Activated CD8-positive, alpha-beta memory T cell treated with anti-CD3 and anti-CD28 coated beads, Interleukin-2, amount 50 U/mL, for 24 hours (primary cell): ENCODE data around the gene GNG13.

Source experiments
- DNase-seq: peaks from one replicate; pipeline ENCODE4 v3.0.0-alpha.2; 2020; ENCODE audit errors: extremely low read depth

The GNG13 gene

DNA sequence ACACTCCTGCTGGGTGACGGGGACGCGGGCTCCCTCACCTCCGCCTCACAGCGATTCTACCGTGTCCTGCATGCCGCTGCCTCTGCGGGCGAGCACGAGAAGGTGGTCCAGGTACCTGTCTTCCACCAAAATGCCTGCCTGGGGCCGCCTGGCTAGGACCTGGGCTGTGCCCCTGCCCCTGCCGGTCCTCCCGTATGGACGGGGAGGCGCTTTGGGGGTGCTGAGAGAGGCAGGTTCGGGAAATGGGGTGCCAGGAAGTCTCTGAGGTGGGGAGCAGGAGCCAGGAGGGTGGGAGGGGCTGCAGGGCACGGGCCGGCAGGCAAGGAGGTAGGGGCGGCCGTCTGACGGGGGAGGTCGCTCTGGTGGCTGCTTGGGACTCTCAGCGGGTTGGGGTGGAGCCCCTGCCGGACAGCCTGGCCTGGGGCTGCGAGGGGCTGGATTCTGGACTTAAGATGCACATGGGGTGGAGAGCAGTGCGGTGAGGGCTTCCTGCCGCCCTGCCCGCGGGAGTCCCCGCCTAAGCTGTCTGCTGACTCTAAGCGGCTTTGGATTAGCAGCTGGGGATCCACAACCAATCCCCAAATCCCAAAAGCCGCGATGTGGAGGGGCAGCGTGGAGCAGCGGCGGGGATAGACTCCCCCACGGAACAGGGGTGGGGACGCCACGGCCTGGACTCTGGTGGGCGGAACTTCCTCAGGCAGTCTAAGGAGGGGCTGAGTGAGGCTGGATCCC, 6.3 kb downstream of the GNG13 start:
- no peak for DNase-seq

DNA sequence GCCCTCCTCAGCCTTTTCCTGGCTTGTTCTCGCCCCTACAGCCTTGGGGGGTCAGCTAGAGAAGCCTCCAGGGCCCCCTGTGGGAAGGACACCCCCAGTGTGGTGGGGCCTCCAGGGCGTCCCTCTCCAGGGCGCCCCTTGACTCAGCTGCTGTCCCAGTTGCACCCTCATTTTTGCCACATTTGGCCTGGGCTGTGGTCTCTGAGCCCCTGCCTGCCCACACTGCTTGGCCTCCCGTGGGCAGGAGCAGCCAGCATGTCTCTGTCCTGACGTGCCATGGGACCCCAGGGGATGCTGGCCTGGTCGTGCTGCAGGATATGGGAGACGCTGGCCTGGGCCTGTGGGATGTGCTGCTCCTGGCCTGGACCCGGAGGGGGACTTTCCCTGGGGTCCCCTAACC, 7.1 kb downstream of the GNG13 start:
- no peak for DNase-seq

DNA sequence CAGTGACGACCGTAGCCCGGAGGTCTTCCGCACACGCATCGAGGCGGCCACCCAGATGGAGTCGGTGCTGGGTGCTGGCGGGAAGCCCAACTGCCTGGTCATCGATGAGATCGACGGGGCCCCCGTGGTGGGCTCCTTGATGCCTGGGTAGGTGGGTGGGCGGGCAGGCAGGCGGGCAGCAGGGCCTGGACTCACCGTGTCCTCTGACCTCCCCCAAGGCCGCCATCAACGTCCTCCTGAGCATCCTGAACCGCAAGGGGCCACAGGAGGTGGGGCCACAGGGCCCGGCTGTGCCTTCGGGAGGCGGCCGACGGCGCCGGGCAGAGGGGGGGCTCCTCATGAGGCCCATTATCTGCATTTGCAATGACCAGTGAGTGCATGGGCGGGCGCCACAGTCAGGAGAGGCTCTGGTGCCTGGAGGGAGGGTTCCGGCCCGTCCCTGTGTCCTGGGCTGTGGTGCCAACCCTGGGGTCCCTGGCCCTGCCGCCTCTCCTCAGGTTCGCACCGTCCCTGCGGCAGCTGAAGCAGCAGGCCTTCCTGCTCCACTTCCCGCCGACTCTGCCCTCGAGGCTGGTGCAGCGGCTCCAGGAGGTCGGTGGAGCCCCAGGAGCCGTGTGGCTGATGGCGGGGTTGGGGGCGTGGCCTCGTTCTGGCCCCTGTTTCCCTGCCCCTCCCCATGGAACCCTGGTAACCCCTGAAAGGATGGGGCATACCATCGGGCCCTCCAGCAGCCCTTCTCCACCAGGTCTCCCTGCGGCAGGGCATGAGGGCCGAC, 8.1 kb downstream of the GNG13 start:
- DNase-seq, result no peak

DNA sequence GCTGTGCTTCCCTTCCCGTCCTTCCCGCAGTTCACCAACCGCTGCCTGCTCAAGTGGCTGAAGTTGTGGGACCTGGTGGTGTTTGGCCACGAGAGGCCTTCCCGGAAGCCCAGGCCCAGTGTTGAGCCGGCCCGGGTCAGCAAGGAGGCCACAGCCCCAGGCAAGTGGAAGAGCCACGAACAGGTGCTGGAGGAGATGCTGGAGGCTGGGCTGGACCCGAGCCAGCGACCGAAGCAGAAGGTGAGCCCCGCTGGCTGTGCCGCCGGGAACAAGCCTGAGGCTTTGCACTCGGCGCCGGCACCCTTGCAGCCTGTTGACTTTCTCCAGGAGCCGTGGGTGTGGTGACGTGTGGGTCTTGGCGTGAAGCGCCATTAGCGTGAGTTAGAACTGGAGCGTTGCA, 9.4 kb downstream of the GNG13 start:
- DNase-seq, result no peak

DNA sequence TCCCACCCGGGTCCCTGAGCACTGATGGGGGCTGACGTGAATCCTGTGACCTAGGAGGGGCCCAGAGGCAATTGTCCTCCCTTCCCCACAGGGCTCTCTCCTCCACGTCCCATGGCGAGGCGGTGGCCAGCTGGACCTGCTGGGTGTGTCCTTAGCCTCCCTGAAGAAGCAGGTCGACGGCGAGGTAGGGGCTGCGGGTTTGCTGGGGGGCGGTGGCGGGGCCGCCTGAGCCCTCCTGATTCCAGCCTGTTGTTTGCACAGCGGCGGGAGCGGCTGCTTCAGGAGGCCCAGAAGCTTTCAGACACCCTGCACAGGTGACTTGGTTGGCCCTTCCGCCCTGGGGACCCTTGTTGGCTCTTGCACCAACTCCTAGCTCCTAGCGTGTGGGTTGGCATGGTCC, 10.4 kb downstream of the GNG13 start:
- no peak for DNase-seq

DNA sequence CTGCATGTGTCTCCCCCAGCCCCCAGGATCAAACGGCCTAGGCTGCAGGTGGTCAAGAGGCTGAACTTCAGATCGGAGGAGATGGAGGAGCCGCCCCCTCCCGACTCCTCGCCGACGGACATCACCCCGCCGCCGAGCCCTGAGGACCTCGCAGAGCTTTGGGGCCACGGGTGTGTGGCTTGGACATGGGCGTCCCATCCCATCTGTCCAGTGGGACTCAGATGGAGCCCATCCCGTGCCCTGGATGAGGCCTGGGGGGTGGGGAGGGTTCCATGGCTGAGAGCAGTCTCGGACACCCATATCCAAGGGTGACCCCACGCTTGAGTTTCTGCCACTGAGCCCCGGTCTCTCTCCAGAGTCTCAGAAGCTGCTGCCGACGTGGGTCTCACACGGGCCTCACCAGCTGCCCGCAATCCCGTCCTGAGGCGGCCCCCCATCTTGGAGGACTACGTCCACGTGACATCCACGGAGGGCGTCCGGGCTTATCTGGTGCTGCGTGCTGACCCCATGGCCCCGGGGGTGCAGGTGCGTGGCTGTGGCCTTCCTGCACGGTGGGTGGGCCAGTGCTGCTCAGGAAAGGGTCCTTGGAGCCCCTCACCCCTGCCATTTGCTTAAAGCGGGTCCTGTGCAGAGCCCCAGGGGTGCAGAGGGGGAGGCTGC, 11.2 kb downstream of the GNG13 start:
- DNase-seq, result no peak

DNA sequence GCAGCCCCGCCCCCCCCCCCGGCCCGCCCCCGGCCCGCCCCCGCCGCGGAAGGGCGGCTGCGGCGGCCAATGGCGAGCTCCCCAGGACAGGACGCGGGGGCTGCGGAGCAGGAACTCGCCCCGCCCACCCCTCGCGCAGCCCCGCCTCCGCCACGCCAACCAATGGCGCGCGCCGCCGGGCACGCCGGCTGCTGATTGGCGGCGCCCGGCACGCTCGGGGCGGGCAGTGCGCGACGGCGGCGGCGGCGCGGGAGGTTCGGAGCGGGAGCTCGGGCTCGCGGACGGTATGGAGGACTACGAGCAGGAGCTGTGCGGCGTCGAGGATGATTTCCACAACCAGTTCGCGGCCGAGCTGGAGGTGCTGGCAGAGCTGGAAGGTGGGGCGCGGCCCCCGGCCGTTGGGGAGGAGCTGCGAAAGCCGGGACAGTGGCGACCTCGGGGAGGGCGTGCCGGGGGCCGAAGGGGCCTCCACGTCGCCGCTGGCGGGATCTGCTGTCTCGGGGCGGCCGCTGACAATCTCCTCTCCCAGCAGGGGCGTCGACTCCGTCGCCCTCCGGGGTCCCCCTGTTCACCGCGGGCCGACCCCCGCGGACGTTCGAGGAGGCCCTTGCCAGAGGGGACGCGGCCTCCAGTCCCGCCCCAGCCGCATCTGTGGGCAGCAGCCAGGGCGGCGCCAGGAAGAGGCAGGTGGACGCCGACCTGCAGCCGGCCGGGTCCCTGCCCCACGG, 12.0 kb downstream of the GNG13 start, which contains the start of gene CHTF18:
Gene CHTF18 (plus strand): TSS at position 222 of the 728 bp plus-strand sequence. CDS start 65 bp downstream, at position 287.
- peak; percentile 72 for DNase-seq

DNA sequence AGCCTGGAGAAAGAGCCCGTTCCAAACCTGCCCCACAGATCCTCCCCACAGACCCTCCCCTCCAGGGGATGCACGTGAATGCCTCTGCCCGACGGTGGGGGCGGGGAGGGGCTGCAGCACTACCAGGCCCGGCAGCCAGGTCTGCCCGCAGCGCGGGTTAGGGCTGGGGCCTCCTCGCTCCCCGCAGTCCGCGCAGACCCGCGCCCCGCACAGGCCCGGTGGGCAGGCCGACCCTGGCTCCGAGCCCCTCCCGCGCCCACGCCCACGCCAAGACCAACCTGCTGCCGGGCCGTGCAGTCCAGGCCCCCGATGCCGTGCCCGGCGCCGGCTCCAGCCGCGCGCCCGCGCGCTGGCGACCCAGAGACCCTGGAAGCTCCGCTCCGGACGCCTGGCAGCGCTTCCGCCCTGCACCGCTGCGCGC, 12.5 kb downstream of the GNG13 start, which contains the start of gene RPUSD1:
Gene RPUSD1 (minus strand): TSS at position 404 of the 421 bp plus-strand sequence. CDS start 644 bp downstream, outside the sequence.
- DNase-seq, result no peak

DNA sequence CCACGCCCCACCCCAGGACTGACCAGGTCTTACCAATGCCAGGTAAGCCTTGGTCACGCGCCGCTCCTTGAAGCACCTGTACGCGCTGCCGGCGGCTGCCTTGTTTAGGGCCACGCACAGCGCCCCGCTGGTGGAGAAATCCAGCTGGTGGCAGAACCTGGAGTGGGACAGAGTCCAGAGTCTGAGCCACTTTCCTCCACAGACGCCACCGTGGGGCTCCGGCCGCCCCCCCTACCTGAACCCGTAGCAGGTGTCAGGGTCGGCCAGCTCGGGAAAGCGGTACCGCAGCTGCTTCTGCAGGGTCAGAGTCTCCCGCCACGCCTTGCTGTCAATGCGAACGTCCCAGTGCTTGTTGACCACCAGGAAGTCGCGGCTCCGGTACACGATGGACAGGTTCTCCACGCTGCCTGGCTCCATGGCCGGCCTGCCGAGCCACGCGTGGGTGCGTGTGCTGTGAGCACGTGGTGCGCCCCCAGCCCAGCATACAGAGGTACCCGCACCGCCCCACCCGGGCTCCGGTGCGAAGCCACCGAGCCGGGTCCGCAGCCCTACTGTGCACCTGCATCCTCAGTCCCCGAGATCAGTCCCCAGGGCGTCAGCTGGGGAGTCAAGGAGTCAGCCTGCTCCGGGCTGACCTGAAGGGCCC, 13.1 kb downstream of the GNG13 start:
- no peak for DNase-seq

DNA sequence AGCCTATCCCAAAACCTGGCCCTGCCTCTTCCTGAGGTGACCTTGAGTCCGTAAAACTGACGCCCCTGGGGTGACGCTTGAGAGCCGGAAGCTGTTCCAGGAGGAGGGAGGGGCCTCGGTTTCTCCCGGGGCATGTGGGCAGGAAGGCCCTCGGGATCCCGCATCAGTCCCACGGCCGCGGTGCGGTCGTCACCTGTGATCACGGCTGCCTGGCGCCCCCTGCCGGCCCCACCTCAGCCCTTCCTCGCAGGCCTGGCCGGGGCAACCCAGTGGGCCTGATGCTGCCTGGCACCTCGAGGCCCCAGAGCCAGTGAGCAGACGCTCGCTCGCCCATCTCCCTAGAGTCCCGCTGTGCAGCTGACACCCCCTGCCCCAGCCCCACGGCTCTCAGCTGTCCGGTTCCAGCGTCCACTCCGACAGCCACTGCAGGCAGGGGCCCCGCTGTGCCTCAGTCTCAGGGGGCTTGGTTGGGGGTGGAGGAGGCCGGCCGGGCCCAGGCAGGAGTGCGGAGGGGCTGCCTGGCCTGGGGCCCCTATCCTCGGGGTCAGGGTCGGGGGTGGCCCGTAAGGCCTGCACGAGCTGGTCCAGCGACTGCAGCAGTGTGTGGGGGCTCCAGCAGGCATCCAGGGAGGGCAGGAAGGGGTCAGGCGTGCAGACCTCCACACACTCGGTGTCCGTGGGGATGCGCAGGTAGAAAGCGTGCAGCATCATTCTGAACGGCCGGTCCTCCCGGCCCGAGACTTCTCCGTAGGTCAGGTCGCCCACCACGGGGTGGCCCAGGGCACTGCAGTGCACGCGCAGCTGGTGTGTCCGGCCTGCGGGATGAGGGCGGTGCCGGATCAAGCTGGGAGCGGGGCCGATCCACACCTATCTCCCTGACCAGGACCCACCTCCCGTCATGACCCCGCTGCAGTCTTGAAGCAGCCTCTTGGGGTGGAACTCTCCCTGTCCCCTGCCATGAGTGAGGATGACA, 14.7 kb downstream of the GNG13 start:
- DNase-seq, result peak; percentile 35

DNA sequence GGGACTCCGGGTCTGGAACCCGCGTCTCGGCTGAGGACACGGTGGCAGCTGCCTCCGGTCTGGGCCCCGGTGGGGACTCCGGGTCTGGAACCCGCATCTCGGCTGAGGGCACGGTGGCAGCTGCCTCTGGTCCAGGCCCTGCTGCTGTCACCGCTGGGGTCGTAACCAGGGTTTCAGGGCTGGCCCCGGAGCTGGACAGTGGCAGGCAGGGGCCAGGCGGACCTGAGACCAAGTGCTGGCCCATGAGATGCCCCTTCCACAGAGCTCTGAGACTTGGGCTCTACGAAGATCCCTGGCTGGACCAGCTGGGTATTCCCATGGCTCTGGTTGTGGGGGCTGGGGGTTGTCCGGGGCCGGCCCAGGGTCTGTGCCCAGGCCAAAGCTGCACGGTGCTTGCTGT, 16.1 kb downstream of the GNG13 start:
- no peak for DNase-seq

DNA sequence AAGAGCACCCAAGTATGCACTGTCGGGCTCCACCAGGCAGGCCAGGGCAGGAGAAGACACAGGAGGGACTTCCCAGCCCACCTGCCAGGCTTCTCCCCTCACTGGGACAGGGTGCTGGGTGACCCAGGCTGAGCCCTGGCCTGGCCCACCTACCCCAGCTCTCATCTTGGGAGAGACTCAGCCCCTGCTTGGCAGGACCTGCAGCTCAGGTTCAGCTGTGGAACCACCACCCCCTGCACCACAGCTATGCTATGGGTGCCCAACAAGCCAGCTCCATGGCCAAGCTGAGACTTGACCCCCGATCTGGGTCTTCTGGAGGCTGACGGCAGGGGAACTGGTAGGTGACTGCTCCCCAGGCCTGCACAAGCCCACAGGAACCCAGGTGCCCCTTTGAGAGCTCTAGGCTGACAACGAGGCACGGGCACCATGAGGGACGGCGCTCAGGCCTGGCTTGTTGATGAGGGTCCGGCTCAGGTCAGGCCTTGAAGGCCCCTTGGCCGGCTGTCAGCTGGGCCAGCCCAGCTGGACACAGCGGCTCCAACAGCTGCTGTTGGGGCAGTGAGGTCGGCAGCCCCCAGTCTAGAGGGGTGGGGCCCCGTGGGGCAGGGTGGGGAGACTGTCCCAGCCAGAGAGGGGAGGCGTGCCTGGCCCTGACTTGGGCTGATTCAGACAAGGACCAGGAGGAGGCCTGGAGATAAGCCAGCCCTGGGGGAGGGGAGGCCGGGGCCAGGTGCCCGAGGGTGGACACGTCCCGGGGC, 17.0 kb downstream of the GNG13 start:
- no peak for DNase-seq

DNA sequence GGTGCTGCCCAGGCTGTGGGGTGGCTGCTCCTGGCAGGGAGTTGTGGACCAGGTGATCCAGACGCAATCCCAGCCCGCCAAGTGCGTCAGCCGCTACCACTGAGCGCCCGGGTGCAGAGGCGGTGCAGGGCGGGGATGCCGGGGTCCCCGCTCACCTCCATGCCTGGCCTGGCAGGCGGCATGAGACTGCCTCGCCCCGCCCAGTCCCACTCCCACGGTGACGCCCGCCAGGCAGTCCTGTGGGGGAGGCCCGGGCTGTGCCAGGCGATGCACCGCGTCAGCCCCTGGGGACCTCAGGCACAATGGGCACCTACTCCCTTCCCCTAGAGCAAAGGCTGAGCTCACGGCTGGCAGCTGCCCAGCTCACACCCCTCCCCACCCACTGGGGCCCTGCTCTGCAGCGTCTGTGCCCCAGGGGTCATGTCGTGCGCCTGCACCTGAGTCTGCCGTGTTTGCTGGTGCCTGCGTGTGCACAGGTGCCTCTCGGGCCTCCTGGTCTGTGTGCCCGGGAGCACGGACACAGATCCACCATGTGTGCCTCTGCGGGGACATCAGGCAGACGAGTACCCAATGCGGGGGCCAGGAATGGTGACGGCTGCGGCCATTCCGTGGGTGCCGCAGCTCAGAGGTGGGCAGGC, 17.6 kb downstream of the GNG13 start:
- no peak for DNase-seq

DNA sequence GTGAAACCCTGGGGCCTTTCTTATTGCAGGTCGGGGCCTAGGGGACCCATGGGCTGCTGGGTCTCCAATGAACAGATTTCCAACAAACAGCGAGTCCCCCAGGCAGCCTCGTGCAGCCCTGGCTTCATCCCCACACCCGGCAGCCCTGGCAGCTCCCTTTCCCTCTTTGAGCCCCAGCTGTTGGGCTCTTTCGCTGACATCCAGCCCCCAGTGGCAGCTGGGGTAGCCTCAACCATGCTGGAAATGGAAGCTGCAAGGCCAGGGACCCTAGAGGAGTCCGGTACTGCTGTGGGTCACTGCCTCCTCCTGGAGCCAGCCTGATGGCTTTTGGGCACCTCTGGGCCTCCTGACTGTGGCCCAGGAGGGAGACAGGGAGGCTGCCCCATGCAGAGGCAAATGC, 18.3 kb downstream of the GNG13 start:
- DNase-seq, result no peak

DNA sequence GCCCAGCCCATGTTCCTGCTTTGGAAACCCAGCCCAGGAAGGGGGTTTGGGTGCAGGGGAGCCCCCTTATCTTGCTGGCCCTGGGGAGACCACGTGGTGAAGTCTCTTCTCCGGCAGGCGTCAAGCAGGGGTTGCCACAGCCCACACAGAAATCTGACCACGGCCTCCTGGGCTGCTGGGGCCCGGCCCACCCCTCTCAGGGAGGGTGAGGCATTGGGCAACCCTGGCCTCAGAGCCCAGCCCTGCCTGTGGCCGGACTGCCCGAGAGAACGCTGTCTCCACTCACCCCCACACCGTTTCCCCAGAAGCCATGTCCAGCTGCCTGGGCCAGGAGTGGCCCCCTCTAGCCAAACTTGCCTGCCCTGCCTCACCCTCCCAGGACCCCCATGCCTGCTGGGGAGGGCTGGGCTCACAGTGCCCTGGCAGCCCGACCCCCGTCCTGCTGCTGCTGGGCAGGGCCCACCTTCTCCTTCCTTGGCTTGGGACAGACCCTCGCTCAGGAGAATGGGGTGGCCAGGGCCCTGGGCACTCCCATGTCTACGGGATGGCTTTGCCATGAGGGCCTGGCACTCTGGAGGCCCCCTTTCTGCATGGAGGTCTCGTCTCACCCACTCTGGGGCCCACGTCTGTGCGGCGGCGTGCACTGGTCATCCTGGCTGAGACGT, 19.1 kb downstream of the GNG13 start:
- no peak for DNase-seq

DNA sequence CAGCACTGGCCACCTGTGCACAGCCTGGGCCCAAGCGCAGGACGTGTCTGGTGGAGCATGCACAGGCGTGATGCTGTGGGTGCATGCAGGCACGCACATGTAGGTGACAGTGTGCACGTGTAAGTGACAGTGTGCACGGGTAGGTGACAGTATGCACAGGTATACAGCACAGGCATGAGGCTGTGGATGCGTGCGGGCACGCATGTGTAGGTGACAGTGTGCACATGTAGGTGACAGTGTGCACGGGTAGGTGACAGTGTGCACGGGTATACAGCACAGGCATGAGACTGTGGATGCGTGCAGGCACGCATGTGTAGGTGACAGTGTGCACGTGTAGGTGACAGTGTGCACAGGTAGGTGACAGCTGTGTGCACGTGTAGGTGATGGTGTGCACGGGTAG, 20.2 kb downstream of the GNG13 start:
- no peak for DNase-seq

DNA sequence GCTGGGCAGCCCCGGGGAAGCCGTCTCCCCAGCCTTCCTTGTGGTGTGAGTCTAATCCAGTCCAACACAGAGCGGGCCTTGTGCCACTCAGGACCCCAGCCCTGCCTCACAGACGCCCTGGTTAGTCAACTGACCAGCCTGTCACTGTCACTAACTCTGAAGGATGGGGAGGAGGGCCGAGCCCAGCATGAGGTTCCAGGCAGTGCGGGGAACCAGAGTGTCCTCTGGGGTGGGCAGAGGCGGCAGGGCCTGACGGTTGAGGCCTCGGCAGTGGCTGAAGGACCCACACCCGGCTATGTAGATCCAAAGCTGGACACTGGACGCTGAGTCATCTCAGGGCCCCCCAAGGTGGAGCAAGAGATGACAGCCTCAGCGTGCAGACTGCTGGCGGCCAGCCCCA, 21.0 kb downstream of the GNG13 start:
- DNase-seq, result no peak

DNA sequence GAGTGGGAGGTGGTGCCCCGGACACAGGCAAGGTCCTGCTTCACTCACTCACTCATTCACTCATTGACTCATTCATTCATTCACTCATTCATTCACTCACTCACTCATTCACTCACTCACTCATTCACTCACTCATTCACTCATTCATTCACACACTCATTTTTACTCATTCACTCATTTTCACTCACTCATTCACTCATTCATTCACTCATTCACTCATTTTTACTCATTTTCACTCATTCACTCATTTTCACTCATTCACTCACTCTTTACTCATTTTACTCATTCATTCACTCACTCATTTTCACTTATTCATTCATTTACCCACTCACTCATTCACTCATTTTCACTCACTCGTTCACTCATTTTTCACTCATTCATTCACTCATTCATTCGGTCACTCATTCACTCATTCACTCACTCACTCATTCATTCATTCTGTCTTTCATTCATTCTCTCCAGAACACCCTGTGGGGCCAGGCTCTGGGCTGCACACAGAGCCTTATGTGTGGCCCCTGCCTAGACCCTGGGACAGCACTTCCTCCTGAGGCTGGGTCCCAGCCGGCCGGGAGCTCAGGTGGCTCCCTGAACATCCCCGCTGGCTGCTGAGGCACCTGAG, 21.5 kb downstream of the GNG13 start:
- DNase-seq, result no peak
